Sigmoid colon (tissue), 3 donors: ENCODE results near the gene L2HGDH.

ENCODE experiments used
- CTCF ChIP-seq, 4 experiments: fragments of 450-650 bp in 3 of 4; fragments of 200-600 bp in 1 of 4; IDR thresholded peaks; one replicate each; pipeline ENCODE4 v1.5.1; 2016 to 2019; ENCODE audit warnings: antibody characterized with exemption in 4 of 4, mild to moderate bottlenecking in 3 of 4, moderate library complexity in 2 of 4
- POLR2A ChIP-seq, 2 donors: fragments of 450-650 bp; IDR thresholded peaks; one replicate each; pipeline ENCODE4 v1.6.1; 2016; ENCODE audit warnings: antibody characterized with exemption in 2 of 2, mild to moderate bottlenecking in 2 of 2, moderate library complexity in 2 of 2

- TF ChIP-seq CTCF (IDR thresholded peaks at IDR 0.05) = no peak
- TF ChIP-seq POLR2A (IDR thresholded peaks at IDR 0.05) = no peak
These were observed 81.7 kb downstream of the L2HGDH start for GRCh38 chr14:50230401-50230700.
